Common myeloid progenitor, CD34-positive (primary cell): ENCODE results near the gene RBMS1.
"Not testable (repeated sequence)": the region's sequence is repeated elsewhere in the genome, so short reads cannot be mapped to it uniquely, and the experiment has no call there.

Experiments
- CTCF ChIA-PET: fragments of 350-600 bp; sonication (Branson Sonifier 250); formaldehyde crosslinking; loops from one replicate; lab custom pipeline; 2021; ENCODE audit warnings: antibody characterized with exemption; lab: Charles Lee
- POLR2A ChIA-PET: fragments of 350-600 bp; sonication (Branson Sonifier 250); formaldehyde crosslinking; loops from one replicate; lab custom pipeline; 2021; ENCODE audit warnings: antibody characterized with exemption; lab: Charles Lee
- DNase-seq, 3 donors: peaks; one replicate each; pipeline versions ENCODE4 v3.0.0 to v3.0.0-alpha.2; 2013
- H3K27ac ChIP-seq, 2 experiments: 1 replicate in 1 of 2; 2 replicates in 1 of 2; pipeline ENCODE4 v1.7.0; 2013; ENCODE audit warnings: inconsistent platforms in 2 of 2, low read length in 2 of 2, mild to moderate bottlenecking in 2 of 2, low read depth in 1 of 2, moderate library complexity in 1 of 2; ENCODE audit not compliant: severe bottlenecking in 2 of 2, insufficient read depth in 1 of 2, poor library complexity in 1 of 2
- H3K27me3 ChIP-seq, 5 experiments: replicated peaks in 2 of 5; 1 replicate in 3 of 5; 2 replicates in 2 of 5; pipeline versions ENCODE4 v1.6.1 to v1.7.0; 2013; ENCODE audit warnings: low read length in 4 of 5, mild to moderate bottlenecking in 2 of 5, moderate library complexity in 2 of 5, inconsistent platforms in 1 of 5; ENCODE audit not compliant: insufficient read depth in 5 of 5, control insufficient read depth in 4 of 5
- H3K36me3 ChIP-seq, 4 experiments: 1 replicate in 2 of 4; 2 replicates in 2 of 4; pipeline versions ENCODE4 v1.6.1 to v1.7.0; 2013; ENCODE audit warnings: low read length in 3 of 4, control low read depth in 1 of 4, mild to moderate bottlenecking in 1 of 4; ENCODE audit not compliant: control insufficient read depth in 4 of 4, insufficient read depth in 4 of 4
- H3K4me1 ChIP-seq, 4 experiments: 1 replicate in 3 of 4; 2 replicates in 1 of 4; pipeline versions ENCODE4 v1.6.1 to v1.7.1; 2013; ENCODE audit warnings: low read length in 3 of 4, mild to moderate bottlenecking in 3 of 4, control low read depth in 1 of 4, inconsistent platforms in 1 of 4, moderate library complexity in 1 of 4; ENCODE audit not compliant: control insufficient read depth in 4 of 4, insufficient read depth in 4 of 4; ENCODE audit errors: control extremely low read depth in 1 of 4
- H3K4me3 ChIP-seq, 7 experiments: 1 replicate in 4 of 7; 2 replicates in 3 of 7; pipeline versions ENCODE4 v1.5.1 to v1.7.0; 2013; ENCODE audit warnings: mild to moderate bottlenecking in 7 of 7, low read length in 6 of 7, moderate library complexity in 6 of 7, inconsistent platforms in 2 of 7, low read depth in 2 of 7, control low read depth in 1 of 7; ENCODE audit not compliant: insufficient read depth in 4 of 7, control insufficient read depth in 1 of 7; ENCODE audit errors: extremely low read depth in 1 of 7
- H3K9me3 ChIP-seq, 5 experiments: 1 replicate in 4 of 5; 2 replicates in 1 of 5; pipeline versions ENCODE4 v1.6.1 to v1.7.1; 2013; ENCODE audit warnings: low read length in 4 of 5, mild to moderate bottlenecking in 2 of 5, inconsistent platforms in 1 of 5, low read depth in 1 of 5, moderate library complexity in 1 of 5; ENCODE audit not compliant: control insufficient read depth in 4 of 5, insufficient read depth in 2 of 5; ENCODE audit errors: control extremely low read depth in 1 of 5
- WGBS: methylation state at CpG from one replicate; pipeline ENCODE4 v1.1.5; 2013; ENCODE audit not compliant: insufficient coverage; 5-methylcytosine and 5-hydroxymethylcytosine counted together

RBMS1 gene

DNA sequence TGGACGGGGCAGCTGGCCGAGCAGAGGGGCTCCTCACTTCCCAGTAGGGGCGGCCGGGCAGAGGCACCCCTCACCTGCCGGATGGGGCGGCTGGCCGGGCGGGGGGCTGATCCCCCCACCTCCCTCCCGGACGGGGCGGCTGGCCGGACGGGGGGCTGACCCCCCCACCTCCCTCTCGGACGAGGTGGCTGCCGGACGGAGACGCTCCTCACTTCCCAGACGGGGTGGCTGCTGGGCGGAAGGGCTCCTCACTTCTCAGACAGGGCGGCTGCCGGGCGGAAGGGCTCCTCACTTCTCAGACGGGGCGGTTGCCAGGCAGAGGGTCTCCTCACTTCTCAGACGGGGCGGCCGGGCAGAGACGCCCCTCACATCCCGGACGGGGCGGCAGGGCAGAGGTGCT lies 54.6 kb downstream of the RBMS1 start:
- H3K4me1 ChIP-seq, H3K27ac ChIP-seq, H3K36me3 ChIP-seq, H3K4me3 ChIP-seq, H3K9me3 ChIP-seq, H3K27me3 ChIP-seq, DNase-seq, CTCF ChIA-PET, POLR2A ChIA-PET: not testable (repeated sequence)
- 97% methylated on average over 7 of the region's 32 CpGs for WGBS

GRCh38 chr2:160437273-160437672 lies 56.3 kb downstream of the RBMS1 start:
- Histone ChIP-seq H3K9me3 (peaks cover 0 to 2% (median 0%) of the 10 kb centered on the region in 5 experiments), H3K4me1 (peaks cover 0 to 2% (median 0%) of the 10 kb centered on the region in 4 experiments), H3K27me3 (no peaks in the 10 kb centered on the region), H3K36me3 (no peaks in the 10 kb centered on the region), H3K27ac (no peak overlapping the region), H3K4me3 (no peak overlapping the region)
- ChIA-PET POLR2A (interaction anchor here (0.6 kb wide), 1 partner anchor 1629 kb away, joined by 5 read pairs; no protein-coding TSS in a partner anchor), CTCF (interaction anchor here (1.4 kb wide), 1 partner anchor 10 kb away, joined by 3 read pairs; no protein-coding TSS in a partner anchor)
- WGBS = 89% methylated on average over 1 of the region's 4 CpGs
- DNase-seq = no peak

DNA sequence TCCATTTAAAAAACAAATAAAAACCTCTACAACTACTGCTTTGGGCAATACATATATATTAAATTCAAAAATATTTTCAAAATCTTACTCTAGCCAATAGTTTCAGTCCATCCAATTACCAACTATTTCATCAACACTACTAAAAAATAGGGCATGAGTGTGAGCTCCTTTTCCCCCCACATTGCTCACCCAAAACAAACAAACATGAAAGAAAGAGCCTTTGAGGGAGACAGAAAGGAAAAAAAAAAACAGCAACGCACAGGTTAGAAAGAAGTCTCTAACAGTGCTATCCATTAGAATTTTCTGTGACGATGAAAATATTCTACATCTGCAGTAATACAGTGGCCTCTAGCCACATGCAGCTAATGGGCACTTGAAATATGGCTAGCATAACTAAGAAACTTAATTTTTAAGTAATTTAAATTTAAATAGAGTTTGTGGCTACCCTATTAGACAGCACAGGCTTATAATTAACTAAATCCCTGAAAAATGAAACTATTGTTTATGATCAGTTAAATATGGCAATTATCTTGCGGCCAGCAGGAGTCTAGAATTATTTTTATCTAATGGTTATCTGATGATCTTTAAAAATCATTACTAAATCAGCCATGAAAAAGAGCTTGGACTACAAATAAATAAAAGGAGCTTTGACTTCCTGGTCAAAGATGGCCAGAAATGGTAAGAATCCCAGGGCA lies 59.2 kb downstream of the RBMS1 start:
- ChIA-PET CTCF (interaction anchor here (1.2 to 1.4 kb wide), 4 partner anchors 10 to 76 kb away, joined by 3 read pairs; no protein-coding TSS in a partner anchor), POLR2A (interaction anchor here (0.6 kb wide), 1 partner anchor 26 kb away, joined by 3 read pairs; no protein-coding TSS in a partner anchor)
- Histone ChIP-seq H3K36me3 (no peaks in the 10 kb centered on the region), H3K4me1 (peaks cover 0 to 2% (median under 1%) of the 10 kb centered on the region in 4 experiments), H3K27ac (no peak overlapping the region), H3K9me3 (peaks cover 0 to 4% (median 0%) of the 10 kb centered on the region in 5 experiments), H3K4me3 (no peak overlapping the region), H3K27me3 (no peaks in the 10 kb centered on the region)
- no peak for DNase-seq
- 100% methylated on average over 1 of the region's 3 CpGs for WGBS

GRCh38 chr2:160433466-160434140 lies 60.0 kb downstream of the RBMS1 start:
- ChIA-PET CTCF (interaction anchor here (1.3 to 1.4 kb wide), 3 partner anchors 10 to 77 kb away, joined by 3 read pairs; no protein-coding TSS in a partner anchor), POLR2A (interaction anchor here (0.6 kb wide), 2 partner anchors 27 to 45 kb away, joined by 3 read pairs; no protein-coding TSS in a partner anchor)
- H3K27ac ChIP-seq = no peak overlapping the region
- peaks cover 0 to 4% (median 0%) of the 10 kb centered on the region in 5 experiments for H3K9me3 ChIP-seq
- WGBS = no CpG with 5 or more reads among the region's 4 CpGs
- no peak for DNase-seq
- H3K27me3 ChIP-seq = no peaks in the 10 kb centered on the region
- H3K4me1 ChIP-seq = peaks cover 3 to 9% (median 7%) of the 10 kb centered on the region in 4 experiments
- no peak overlapping the region for H3K4me3 ChIP-seq
- no peaks in the 10 kb centered on the region for H3K36me3 ChIP-seq

- Histone ChIP-seq H3K4me1 (peaks cover 6 to 18% (median 16%) of the 10 kb centered on the region in 4 experiments), H3K27me3 (no peaks in the 10 kb centered on the region), H3K4me3 (no peak overlapping the region), H3K36me3 (no peaks in the 10 kb centered on the region), H3K27ac (no peak overlapping the region), H3K9me3 (peaks cover 0 to 4% (median 0%) of the 10 kb centered on the region in 5 experiments)
- ChIA-PET CTCF (no interaction called here), POLR2A (no interaction called here)
- no peak for DNase-seq
- 100% methylated on average over 1 of the region's 4 CpGs for WGBS
Measured at GRCh38 chr2:160432633-160433032, 61.0 kb downstream of the RBMS1 start.

DNA sequence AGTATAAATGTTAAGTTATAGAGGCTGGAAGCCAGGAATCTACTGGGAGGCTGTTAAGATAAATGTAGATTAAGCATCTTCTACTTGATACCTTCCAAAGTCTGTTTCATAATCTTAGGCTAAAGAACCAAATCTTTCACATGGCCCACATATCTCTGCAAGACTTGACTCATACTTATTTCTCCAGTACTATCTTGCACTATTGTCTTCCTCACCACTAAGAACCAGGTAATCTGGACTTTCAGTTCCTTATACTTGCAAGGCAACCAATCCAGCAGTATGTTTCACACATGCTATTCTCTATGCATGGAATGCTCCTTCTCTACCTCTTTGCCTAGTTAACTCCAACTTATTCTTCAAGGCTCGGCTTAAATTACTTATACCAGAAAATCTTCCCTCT lies 62.2 kb downstream of the RBMS1 start:
- peaks cover 0 to 4% (median 0%) of the 10 kb centered on the region in 5 experiments for H3K9me3 ChIP-seq
- no peaks in the 10 kb centered on the region for H3K27me3 ChIP-seq
- ChIA-PET POLR2A (no interaction called here), CTCF (interaction anchor here (1.2 to 2.6 kb wide), 2 partner anchors 79 to 494 kb away, joined by 4 to 7 read pairs; no protein-coding TSS in a partner anchor)
- H3K4me1 ChIP-seq = peaks cover 6 to 27% (median 20%) of the 10 kb centered on the region in 4 experiments
- no peaks in the 10 kb centered on the region for H3K36me3 ChIP-seq
- no peak overlapping the region for H3K27ac ChIP-seq
- 100% methylated on average over 1 of the region's 1 CpG for WGBS
- no peak overlapping the region for H3K4me3 ChIP-seq
- DNase-seq = no peak
